Aorta (tissue), 5 donors: ENCODE results near the gene UBA7. TPM values are rescaled to one million over a fixed set of nuclear protein-coding genes. Genes with fewer than 3 reads are reported as not detected.
A peak's percentile ranks its signal among the peaks of the same experiment; 100 is the strongest.
"Not testable (repeated sequence)": the region's sequence is repeated elsewhere in the genome, so short reads cannot be mapped to it uniquely, and the experiment has no call there.

Experiments
- ATAC-seq: fragments of 200-7000 bp; cut with Tn5 transposase; one replicate; pipeline ENCODE4 v1.9.1; 2022; ENCODE audit warnings: moderate library complexity; ENCODE audit not compliant: low FRiP score
- DNase-seq, 2 donors: peaks; one replicate each; pipeline ENCODE4 v3.0.0-alpha.2; 2020
- H3K27ac ChIP-seq, 2 donors: one replicate each; pipeline ENCODE4 v1.5.1; 2013; ENCODE audit warnings: low read length in 2 of 2, mild to moderate bottlenecking in 2 of 2, moderate library complexity in 2 of 2, control low read depth in 1 of 2, inconsistent platforms in 1 of 2, low read depth in 1 of 2
- H3K27me3 ChIP-seq, 2 donors: one replicate each; pipeline ENCODE4 v1.6.1; 2013; ENCODE audit warnings: control low read depth in 1 of 2, low read length in 1 of 2, mild to moderate bottlenecking in 1 of 2, moderate library complexity in 1 of 2; ENCODE audit not compliant: insufficient read depth in 2 of 2, control insufficient read depth in 1 of 2
- H3K36me3 ChIP-seq, 2 donors: one replicate each; pipeline ENCODE4 v1.6.1; 2013; ENCODE audit warnings: control low read depth in 1 of 2, low read length in 1 of 2, mild to moderate bottlenecking in 1 of 2; ENCODE audit not compliant: insufficient read depth in 2 of 2, control insufficient read depth in 1 of 2
- H3K4me1 ChIP-seq, 2 donors: one replicate each; pipeline ENCODE4 v1.6.1; 2013; ENCODE audit warnings: low read length in 2 of 2, control low read depth in 1 of 2, mild to moderate bottlenecking in 1 of 2, moderate library complexity in 1 of 2; ENCODE audit not compliant: insufficient read depth in 2 of 2, control insufficient read depth in 1 of 2
- H3K4me3 ChIP-seq, 2 donors: one replicate each; pipeline ENCODE4 v1.5.1; 2013; ENCODE audit warnings: low read length in 2 of 2, control low read depth in 1 of 2, mild to moderate bottlenecking in 1 of 2
- H3K9me3 ChIP-seq: one replicate; pipeline ENCODE4 v1.6.1; 2013; ENCODE audit warnings: mild to moderate bottlenecking, low read length; ENCODE audit not compliant: control insufficient read depth
- WGBS, 2 donors: extraction: QIAGEN DNeasy Blood & Tissue Kit; methylation state at CpG; one replicate each; pipeline ENCODE4 v1.1.7; 2013; 5-methylcytosine and 5-hydroxymethylcytosine counted together
- intact Hi-C, 2 donors: fragments of 100-400 bp; cut with DNase I; formaldehyde crosslinking; loops; one replicate each; pipeline versions ENCODE4 v1.14.2 to v1.15.0; 2022
- polyA plus RNA-seq, 2 donors: library from polyadenylated mRNA; stranded (reverse); fragments of 200-250 nt; gene quantifications; one replicate each; pipeline ENCODE4 v1.2.3, GENCODE V29; 2013
- total RNA-seq, 2 donors: library from RNA; stranded (reverse); fragmentation: NEBNext Ultra II Directional; extraction: Animal tissue kit (Norgen Biotek cat#: 25700); gene quantifications; one replicate each; pipeline ENCODE4 v1.2.1, GENCODE V29; 2021
- donor health status: healthy with polysubstance abuse.
- donor health status: Bipolar disorder and iron deficiency.
- donor health status: DM: no; HTN: no; CAD: no.
- donor health status: DM: no; HTN: no; CAD: no.
- donor health status: DM: yes; HTN: yes; CAD: no.

Gene UBA7
- total and polyA plus RNA-seq, 4 donors: 34.7 to 199 (median 73.8) TPM

GRCh38 chr3:49842843-49843517 is 29.2 kb upstream of the UBA7 start:
- Histone ChIP-seq H3K27ac (no peak overlapping the region), H3K36me3 (no peaks in the 10 kb centered on the region), H3K9me3 (no peaks in the 10 kb centered on the region), H3K4me1 (no peaks in the 10 kb centered on the region), H3K27me3 (no peaks in the 10 kb centered on the region), H3K4me3 (no peak overlapping the region)
- intact Hi-C loops: no loop called here
- ATAC-seq (no peak), DNase-seq (no peak)
- WGBS, 2 donors: 91 to 92% methylated on average over 3 of the region's 3 CpGs

- intact Hi-C loops: no loop called here
Measured at GRCh38 chr3:49841806-49842205, 28.1 kb upstream of the UBA7 start.

GRCh38 chr3:49841126-49841696 is 27.5 kb upstream of the UBA7 start:
- Histone ChIP-seq H3K27me3 (no peaks in the 10 kb centered on the region), H3K36me3 (no peaks in the 10 kb centered on the region), H3K27ac (no peak overlapping the region), H3K4me3 (no peak overlapping the region), H3K4me1 (no peaks in the 10 kb centered on the region), H3K9me3 (no peaks in the 10 kb centered on the region)
- intact Hi-C loops: no loop called here
- DNase-seq (no peak), ATAC-seq (no peak)

More at GRCh38 chr3:49841806-49842205, 28.1 kb upstream of the UBA7 start:
- no peaks in the 10 kb centered on the region for H3K36me3 ChIP-seq
- DNase-seq (no peak), ATAC-seq (no peak)
- H3K9me3 ChIP-seq: no peaks in the 10 kb centered on the region
- H3K27ac ChIP-seq: no peak overlapping the region
- H3K4me3 ChIP-seq: no peak overlapping the region
- no peaks in the 10 kb centered on the region for H3K27me3 ChIP-seq
- no peaks in the 10 kb centered on the region for H3K4me1 ChIP-seq
- WGBS, 2 donors: 89 to 92% methylated on average over 7 of the region's 7 CpGs

- Histone ChIP-seq H3K27me3 (no peaks in the 10 kb centered on the region), H3K4me3 (no peak overlapping the region), H3K27ac (no peak overlapping the region), H3K9me3 (no peaks in the 10 kb centered on the region), H3K36me3 (no peaks in the 10 kb centered on the region), H3K4me1 (no peaks in the 10 kb centered on the region)
- WGBS, 2 donors: 50 to 79% methylated on average over 2 of the region's 2 CpGs
- ATAC-seq (no peak), DNase-seq (no peak)
- intact Hi-C loops: no loop called here
Measured at GRCh38 chr3:49840388-49840787, 26.6 kb upstream of the UBA7 start.

GRCh38 chr3:49839193-49839809 is 25.5 kb upstream of the UBA7 start:
- peak; percentile 86 for ATAC-seq
- Histone ChIP-seq H3K4me3 (no peak overlapping the region), H3K27ac (peak overlapping the region in 1 of 2 donors; percentile 3), H3K4me1 (no peaks in the 10 kb centered on the region), H3K27me3 (no peaks in the 10 kb centered on the region), H3K36me3 (no peaks in the 10 kb centered on the region), H3K9me3 (no peaks in the 10 kb centered on the region)
- DNase-seq: peak; percentile 87 to 93
- 45 to 49% methylated on average over 6 of the region's 6 CpGs for WGBS, 2 donors
- intact Hi-C loops: loop anchor here (1.0 to 10.0 kb wide), 5 partner anchors 36 to 137 kb away; partner anchors contain the start of gene INKA1 (in 1 of the 2)

- WGBS, 2 donors: 76 to 88% methylated on average over 3 of the region's 3 CpGs
- intact Hi-C loops: loop anchor here in 1 of 2 donors (10.0 kb wide), 1 partner anchor 127 kb away; no protein-coding TSS in a partner anchor
- no peaks in the 10 kb centered on the region for H3K9me3 ChIP-seq
- H3K36me3 ChIP-seq: no peaks in the 10 kb centered on the region
- H3K4me1 ChIP-seq: no peaks in the 10 kb centered on the region
- no peak overlapping the region for H3K27ac ChIP-seq
- H3K27me3 ChIP-seq: no peaks in the 10 kb centered on the region
- no peak for DNase-seq
- no peak overlapping the region for H3K4me3 ChIP-seq
- ATAC-seq: no peak
Measured at GRCh38 chr3:49831341-49831740, 17.6 kb upstream of the UBA7 start.

GRCh38 chr3:49826016-49826415 is 12.3 kb upstream of the UBA7 start:
- H3K36me3 ChIP-seq: no peaks in the 10 kb centered on the region
- no peaks in the 10 kb centered on the region for H3K4me1 ChIP-seq
- ATAC-seq (no peak), DNase-seq (no peak)
- H3K27me3 ChIP-seq: no peaks in the 10 kb centered on the region
- no peaks in the 10 kb centered on the region for H3K9me3 ChIP-seq
- intact Hi-C loops: no loop called here
- H3K4me3 ChIP-seq: no peak overlapping the region
- 75 to 88% methylated on average over 6 of the region's 6 CpGs for WGBS, 2 donors
- no peak overlapping the region for H3K27ac ChIP-seq

GRCh38 chr3:49823131-49823530 is 9.4 kb upstream of the UBA7 start:
- H3K4me1 ChIP-seq, intact Hi-C loops, H3K27me3 ChIP-seq, H3K36me3 ChIP-seq, H3K27ac ChIP-seq, ATAC-seq, H3K4me3 ChIP-seq, H3K9me3 ChIP-seq, DNase-seq: not testable (repeated sequence)
- WGBS, 2 donors: 82 to 94% methylated on average over 3 of the region's 3 CpGs
